ENCODE measurements around the gene RNPEPL1. TPM values are rescaled to one million over a fixed set of nuclear protein-coding genes. Genes with fewer than 3 reads are reported as not detected.

Gene RNPEPL1
- total and polyA plus RNA-seq, 10 of the 15 experiments (the other 5 are each of a cell fraction or from before 2014, with no cell fraction given): 0.24 to 49.5 (median 6.8) TPM

DNA sequence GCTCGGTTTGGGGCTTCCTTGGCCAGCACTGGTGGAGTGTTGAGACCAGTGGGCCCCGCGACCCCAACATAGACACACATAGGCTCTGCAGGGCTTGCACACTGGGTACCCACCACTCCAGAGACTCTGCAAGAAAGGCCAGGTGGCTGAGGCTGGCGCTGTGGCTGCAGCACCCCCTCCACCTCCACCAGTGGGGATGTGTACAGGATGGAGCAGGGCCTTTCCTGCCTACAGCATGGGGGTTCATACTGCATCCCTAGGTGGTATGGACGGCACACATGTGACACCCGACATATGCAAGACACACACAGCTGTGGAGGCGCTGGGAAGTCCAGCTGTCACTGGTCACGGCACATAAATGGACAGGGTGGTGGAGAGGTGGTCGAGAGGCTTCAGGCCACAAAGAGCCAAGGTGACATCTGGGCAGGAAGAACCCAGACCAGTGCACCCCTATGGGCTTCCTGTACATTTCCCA, 1.3 kb downstream of the RNPEPL1 start (continued):
- TF ChIP-seq, protein P1, sequence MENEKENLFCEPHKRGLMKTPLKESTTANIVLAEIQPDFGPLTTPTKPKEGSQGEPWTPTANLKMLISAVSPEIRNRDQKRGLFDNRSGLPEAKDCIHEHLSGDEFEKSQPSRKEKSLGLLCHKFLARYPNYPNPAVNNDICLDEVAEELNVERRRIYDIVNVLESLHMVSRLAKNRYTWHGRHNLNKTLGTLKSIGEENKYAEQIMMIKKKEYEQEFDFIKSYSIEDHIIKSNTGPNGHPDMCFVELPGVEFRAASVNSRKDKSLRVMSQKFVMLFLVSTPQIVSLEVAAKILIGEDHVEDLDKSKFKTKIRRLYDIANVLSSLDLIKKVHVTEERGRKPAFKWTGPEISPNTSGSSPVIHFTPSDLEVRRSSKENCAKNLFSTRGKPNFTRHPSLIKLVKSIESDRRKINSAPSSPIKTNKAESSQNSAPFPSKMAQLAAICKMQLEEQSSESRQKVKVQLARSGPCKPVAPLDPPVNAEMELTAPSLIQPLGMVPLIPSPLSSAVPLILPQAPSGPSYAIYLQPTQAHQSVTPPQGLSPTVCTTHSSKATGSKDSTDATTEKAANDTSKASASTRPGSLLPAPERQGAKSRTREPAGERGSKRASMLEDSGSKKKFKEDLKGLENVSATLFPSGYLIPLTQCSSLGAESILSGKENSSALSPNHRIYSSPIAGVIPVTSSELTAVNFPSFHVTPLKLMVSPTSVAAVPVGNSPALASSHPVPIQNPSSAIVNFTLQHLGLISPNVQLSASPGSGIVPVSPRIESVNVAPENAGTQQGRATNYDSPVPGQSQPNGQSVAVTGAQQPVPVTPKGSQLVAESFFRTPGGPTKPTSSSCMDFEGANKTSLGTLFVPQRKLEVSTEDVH (IDR thresholded peaks at IDR 0.05; ENCODE audit: low read depth, partially characterized antibody): no peak

DNA sequence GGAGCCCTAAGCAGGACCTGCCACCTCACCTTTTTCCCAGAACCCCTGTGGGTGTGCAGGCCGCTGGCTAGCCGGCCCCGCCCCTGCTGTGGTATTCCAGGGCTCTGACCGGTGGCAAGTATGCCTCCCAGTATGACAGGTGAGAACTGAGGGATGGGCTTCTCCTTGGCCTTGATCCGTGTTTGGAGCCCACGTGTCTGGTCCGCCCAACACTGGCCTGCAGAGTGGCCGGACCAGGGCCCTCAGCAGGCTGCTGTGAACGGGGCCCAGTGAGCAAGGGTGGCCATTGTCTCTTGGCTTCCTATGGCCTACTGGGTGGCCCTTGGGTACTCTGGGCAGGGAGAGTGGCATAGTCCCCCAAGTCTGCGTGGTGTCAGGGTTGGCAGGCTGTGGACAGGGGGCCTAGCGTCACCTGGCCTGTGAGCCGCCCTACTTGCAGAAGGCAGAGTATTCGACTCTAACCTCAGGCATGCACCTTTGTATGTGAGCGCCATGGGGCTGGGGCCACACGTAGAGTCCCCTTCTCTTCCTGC, 1.8 kb downstream of the RNPEPL1 start:
- intact Hi-C loops (cut with micrococcal nuclease; ENCODE audit: unreplicated experiment): loop anchor here (5.0 kb wide), 1 partner anchor 58 kb away; no protein-coding TSS in a partner anchor
- ChIA-PET POLR2A (no interaction called here), RAD21 (ENCODE audit: unreplicated experiment) (no interaction called here), SMC1A (ENCODE audit: uncharacterized antibody, unreplicated experiment) (interaction anchor here (1.0 kb wide), 1 partner anchor 11 kb away, joined by 3 read pairs; no protein-coding TSS in a partner anchor), CTCF (interaction anchor here (2.1 kb wide), 1 partner anchor 10 kb away, joined by 16 read pairs; no protein-coding TSS in a partner anchor)
- TF ChIP-seq MYC (IDR thresholded peaks at IDR 0.05; ENCODE audit: insufficient read depth, insufficient read length, insufficient replicate concordance, low read length, severe bottlenecking) (no peak), SP1 (IDR thresholded peaks at IDR 0.05; ENCODE audit: low read depth, low read length) (no peak)
- TF ChIP-seq, protein P2, sequence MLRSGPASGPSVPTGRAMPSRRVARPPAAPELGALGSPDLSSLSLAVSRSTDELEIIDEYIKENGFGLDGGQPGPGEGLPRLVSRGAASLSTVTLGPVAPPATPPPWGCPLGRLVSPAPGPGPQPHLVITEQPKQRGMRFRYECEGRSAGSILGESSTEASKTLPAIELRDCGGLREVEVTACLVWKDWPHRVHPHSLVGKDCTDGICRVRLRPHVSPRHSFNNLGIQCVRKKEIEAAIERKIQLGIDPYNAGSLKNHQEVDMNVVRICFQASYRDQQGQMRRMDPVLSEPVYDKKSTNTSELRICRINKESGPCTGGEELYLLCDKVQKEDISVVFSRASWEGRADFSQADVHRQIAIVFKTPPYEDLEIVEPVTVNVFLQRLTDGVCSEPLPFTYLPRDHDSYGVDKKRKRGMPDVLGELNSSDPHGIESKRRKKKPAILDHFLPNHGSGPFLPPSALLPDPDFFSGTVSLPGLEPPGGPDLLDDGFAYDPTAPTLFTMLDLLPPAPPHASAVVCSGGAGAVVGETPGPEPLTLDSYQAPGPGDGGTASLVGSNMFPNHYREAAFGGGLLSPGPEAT (IDR thresholded peaks at IDR 0.05; ENCODE audit: low read depth): no peak
- TF ChIP-seq, protein P3, sequence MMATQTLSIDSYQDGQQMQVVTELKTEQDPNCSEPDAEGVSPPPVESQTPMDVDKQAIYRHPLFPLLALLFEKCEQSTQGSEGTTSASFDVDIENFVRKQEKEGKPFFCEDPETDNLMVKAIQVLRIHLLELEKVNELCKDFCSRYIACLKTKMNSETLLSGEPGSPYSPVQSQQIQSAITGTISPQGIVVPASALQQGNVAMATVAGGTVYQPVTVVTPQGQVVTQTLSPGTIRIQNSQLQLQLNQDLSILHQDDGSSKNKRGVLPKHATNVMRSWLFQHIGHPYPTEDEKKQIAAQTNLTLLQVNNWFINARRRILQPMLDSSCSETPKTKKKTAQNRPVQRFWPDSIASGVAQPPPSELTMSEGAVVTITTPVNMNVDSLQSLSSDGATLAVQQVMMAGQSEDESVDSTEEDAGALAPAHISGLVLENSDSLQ (IDR thresholded peaks at IDR 0.05): no peak
- peak overlapping the region; percentile 96; the same call in 1 of the 2 replicates for H3K4me3 ChIP-seq
- H3K9ac ChIP-seq (ENCODE audit: control insufficient read depth, insufficient read depth, low read length): peak overlapping the region; percentile 72; the same call in 1 of the 2 replicates
- H2AFZ ChIP-seq (ENCODE audit: control insufficient read depth, low read depth, low read length): no peak overlapping the region
- no peak for ATAC-seq
- WGBS (ENCODE audit: insufficient coverage, insufficient replicate concordance, low lambda C conversion rate, missing lambda C conversion rate): 83% methylated on average over 15 of the region's 15 CpGs
- in situ Hi-C loops (cut with MboI): no loop called here
- no peaks in the 10 kb centered on the region; the same call in 1 of the 2 replicates for H4K20me1 ChIP-seq (ENCODE audit: control insufficient read depth, insufficient read depth)
- H3K4me2 ChIP-seq (ENCODE audit: control insufficient read depth, insufficient read depth): peak overlapping the region; percentile 75
- 0 out of 4 replicates have a peak, but pooled peaks cover 0 to 1% of the 10 kb centered on the region in 2 experiments for H3K36me3 ChIP-seq (ENCODE audit: control insufficient read depth in 2 of 2, insufficient read depth in 2 of 2, low read length in 1 of 2)
- H3K79me2 ChIP-seq (ENCODE audit: control insufficient read depth, insufficient read depth, low read length): peaks cover 29% of the 10 kb centered on the region
- FAIRE-seq: no peak
- H3K4me1 ChIP-seq (ENCODE audit: control insufficient read depth, insufficient read depth, low read length): peaks cover 36% of the 10 kb centered on the region
- H3K9me3 ChIP-seq (replicated peaks; ENCODE audit: control insufficient read depth, insufficient read depth, low read length): no peaks in the 10 kb centered on the region
- BruUV-seq (replicated peaks): no TSS peak
- no peak for DNase-seq (ENCODE audit: low read depth, low spot score)
- no peak overlapping the region for H3K27ac ChIP-seq (ENCODE audit: control insufficient read depth, insufficient read depth)
- no peaks in the 10 kb centered on the region for H3K27me3 ChIP-seq (replicated peaks in 1 of 2; ENCODE audit: control insufficient read depth in 2 of 2, insufficient read depth in 2 of 2, low read length in 1 of 2)

Data from GM12878 (cell line).